Epithelial cell of proximal tubule (primary cell): ENCODE results near the gene TMCC3. TPM values are rescaled to one million over a fixed set of nuclear protein-coding genes. Genes with fewer than 3 reads are reported as not detected.

ENCODE experiments used
- DNase-seq: peaks from one replicate; pipeline ENCODE4 v3.0.0-alpha.2; 2011; ENCODE audit warnings: low read depth
- H3K4me3 ChIP-seq: 2 replicates; pipeline ENCODE4 v1.5.1; 2011; ENCODE audit warnings: low read depth, mild to moderate bottlenecking, low read length
- total RNA-seq: library from RNA; depleted of rRNA; stranded (reverse); fragments of >200 nt; gene quantifications from 2 replicates; pipeline ENCODE4 v1.2.3, GENCODE V29; 2015
- TF ChIP-seq, protein P1 (sequence below): conservative IDR thresholded peaks from 2 replicates; pipeline ENCODE4 v1.5.1; 2012; ENCODE audit warnings: low read depth, mild to moderate bottlenecking, low read length

TMCC3 gene
- total RNA-seq, 1 donor from 2014 or later = 11.8 TPM

DNA sequence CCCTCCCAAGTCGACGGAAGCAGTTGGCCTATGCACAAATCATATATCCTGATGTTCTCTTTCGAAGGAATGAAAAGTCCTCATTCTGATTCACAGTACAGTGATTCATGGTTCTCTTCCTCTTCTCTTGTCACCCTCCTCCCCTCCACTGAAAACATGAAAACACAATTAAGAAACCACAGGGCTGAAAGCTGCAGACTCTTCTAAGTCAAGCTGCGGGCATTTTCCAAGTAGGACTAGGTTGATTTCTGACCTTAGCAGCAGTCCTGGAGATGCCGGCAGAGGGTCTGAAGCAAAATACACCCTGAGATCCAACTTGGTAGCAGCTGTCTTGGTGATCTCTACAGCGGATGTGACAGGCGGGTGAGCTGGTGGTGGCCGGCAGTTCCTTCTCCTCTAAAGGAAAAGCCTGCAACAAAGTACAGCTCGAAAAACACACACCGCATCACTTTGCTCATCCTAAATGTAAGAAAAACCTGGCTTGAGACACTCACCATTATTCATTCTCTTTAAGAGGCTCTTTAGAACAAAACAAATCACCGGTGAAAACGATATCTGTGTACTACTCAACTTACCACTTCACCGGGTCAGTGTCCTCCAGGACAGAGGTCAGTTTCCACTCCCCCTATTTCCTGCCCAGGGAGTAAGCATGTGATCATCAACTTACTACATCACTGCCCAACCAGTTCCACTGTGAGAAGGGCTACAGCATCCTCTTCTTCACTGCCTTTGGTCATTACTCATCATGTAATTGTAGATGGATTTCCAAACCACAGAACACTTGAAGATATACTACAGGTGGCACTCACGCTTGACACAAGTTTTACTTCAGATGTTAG, 6.0 kb downstream of the TMCC3 start:
- DNase-seq = peak; percentile 97
- peak overlapping the region; percentile 52 for H3K4me3 ChIP-seq
- TF ChIP-seq, protein P1, sequence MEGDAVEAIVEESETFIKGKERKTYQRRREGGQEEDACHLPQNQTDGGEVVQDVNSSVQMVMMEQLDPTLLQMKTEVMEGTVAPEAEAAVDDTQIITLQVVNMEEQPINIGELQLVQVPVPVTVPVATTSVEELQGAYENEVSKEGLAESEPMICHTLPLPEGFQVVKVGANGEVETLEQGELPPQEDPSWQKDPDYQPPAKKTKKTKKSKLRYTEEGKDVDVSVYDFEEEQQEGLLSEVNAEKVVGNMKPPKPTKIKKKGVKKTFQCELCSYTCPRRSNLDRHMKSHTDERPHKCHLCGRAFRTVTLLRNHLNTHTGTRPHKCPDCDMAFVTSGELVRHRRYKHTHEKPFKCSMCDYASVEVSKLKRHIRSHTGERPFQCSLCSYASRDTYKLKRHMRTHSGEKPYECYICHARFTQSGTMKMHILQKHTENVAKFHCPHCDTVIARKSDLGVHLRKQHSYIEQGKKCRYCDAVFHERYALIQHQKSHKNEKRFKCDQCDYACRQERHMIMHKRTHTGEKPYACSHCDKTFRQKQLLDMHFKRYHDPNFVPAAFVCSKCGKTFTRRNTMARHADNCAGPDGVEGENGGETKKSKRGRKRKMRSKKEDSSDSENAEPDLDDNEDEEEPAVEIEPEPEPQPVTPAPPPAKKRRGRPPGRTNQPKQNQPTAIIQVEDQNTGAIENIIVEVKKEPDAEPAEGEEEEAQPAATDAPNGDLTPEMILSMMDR = no peak

DNA sequence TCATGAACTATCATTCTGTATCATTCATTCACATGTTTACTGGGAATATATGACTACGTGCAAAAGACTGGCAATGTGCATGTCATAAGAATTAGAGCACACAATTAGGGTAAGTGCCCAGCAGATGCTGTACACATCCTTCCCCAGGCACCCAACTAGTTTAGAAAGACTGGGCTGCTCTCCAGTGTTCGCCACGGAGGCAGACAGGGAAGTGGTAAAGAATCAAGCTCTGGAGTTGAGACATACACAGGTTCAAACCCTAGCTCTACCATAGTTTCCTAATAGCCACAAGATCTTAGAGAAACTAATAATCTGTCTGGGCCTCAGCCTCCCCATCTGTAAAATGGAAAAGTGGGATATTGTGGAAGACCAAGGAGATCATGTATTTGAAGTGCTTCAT, 6.8 kb downstream of the TMCC3 start:
- DNase-seq = no peak
- peak overlapping the region; percentile 52 for H3K4me3 ChIP-seq
- TF ChIP-seq, protein P1 = no peak

DNA sequence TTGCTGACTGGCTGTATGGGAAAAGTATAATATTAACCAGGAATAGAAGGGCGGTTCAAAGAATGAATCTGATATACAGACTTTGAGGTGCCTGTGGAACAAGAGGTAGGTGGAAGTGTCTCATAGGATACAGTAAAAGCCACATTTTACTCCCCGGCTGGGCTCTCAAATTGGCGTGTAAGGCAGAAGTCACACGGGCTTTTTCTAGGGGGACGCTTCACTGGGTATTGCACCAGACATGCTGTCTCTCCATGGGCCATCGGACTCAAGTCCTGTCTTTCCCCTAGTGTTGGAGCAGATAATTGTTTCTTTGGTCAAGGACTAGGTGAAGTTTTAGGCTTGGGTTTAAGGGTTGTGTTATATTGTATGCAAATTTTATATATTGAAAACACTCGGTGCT, 9.1 kb downstream of the TMCC3 start:
- TF ChIP-seq, protein P1 = peak; percentile 51
- no peak overlapping the region for H3K4me3 ChIP-seq
- peak; percentile 86 for DNase-seq

DNA sequence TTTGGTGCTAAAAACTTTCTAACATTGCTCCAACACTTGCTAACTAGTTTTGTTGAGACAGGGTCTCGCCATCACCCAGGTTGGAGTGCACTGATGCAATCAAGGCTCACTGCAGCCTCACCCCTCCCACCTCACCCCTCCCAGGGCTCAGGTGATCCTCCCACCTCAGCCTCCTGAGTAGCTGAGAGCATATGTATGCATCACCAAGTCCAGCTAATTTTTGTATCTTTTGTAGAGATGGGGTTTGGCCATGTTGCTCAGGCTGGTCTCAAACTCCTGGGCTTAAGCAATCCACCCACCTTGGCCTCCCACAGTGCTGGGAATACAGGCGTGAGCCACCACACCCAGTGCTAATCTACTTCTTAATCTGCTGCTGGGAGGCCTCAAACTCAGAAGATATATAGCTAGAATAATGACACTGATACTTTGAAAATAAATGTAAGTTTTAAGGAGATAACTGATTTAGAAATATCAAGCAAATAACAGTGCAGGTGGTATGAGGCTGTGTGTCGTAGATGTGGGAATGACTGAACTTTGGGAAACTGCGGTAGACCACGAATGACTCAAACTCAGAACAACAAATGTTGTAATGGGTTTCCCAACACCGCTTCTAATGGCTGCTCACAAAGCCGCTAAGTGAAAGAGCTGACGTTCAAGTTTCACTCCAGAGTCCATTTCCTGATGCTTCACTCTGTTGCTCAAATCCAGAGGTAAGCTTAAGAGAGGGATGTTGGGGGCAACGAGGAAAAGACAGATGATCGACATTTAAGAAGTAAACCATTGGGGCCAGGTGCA, 10.0 kb downstream of the TMCC3 start:
- peak; percentile 98 for DNase-seq
- TF ChIP-seq, protein P1 = no peak
- no peak overlapping the region for H3K4me3 ChIP-seq

DNA sequence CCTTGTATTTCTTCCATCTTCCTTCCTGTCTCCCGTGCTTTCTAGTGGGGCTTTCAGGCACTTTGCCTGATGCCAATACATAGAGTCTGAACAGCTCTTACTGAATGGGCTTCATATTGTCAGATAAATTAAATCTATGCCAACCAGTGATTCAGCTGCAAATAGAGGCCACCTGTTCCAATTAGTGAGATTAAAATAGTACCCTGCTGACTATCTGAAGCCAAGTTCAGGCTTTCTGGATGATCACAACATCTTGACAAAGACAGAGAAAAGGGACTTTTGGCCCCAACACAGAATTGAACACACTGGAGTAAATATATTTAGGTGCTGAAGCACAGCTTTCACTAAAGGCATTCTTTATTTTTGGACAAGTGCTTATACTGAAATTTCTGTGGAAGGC, 11.8 kb downstream of the TMCC3 start:
- DNase-seq = no peak

DNA sequence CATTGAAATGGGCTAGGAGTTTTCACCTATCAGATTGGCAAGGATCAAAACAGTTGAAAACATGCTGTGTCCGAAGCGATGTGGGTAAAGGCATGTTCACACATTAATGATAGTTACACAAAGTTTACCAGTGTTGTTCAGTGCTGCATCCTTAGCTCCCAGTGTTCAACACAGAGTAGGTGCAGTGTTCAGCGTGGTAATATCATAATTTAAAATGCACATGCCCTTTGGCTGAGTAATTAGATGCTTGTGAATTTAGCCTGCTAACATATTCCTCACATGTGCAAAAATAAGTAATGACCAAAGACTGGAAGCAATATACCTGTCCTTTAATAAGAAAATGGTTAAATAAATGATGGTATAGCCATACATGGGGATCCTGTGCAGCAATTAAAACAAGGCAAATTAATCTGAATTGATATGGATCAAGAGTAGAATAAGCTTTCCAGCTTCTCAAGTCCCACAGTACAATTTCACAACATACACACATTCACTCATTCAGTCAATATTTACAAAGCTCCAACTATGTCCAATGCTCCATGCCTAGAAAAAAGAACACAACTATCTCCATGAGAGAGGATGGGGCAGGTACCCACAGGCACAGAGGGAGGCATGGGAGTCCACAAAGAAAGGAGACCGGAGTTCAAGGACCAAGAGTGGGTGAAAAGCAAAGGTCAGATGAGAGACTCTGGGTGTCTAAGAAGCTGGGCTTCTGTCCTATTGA, 12.8 kb downstream of the TMCC3 start:
- no peak for DNase-seq
- TF ChIP-seq, protein P1 = no peak
- H3K4me3 ChIP-seq = no peak overlapping the region

More for the DNA sequence above, 11.8 kb downstream of the TMCC3 start:
- no peak overlapping the region for H3K4me3 ChIP-seq
- TF ChIP-seq, protein P1 = no peak
